Esophagus muscularis mucosa (tissue), 4 donors: ENCODE data around the gene TTI1. TPM values are rescaled to one million over a fixed set of nuclear protein-coding genes. Genes with fewer than 3 reads are reported as not detected.

Experiments used
- DNase-seq: peaks from one replicate; pipeline ENCODE4 v3.0.0-alpha.2; 2017; ENCODE audit errors: extremely low spot score
- H3K27ac ChIP-seq, 4 donors: fragments of 200-600 bp; sonication (generic); replicated peaks in 1 of 4; 1 replicate in 3 of 4; 2 replicates in 1 of 4; pipeline ENCODE4 v1.5.1; 2016 to 2019; ENCODE audit warnings: mild to moderate bottlenecking in 1 of 4
- H3K27me3 ChIP-seq, 4 donors: fragments of 200-600 bp; sonication (generic); one replicate each; pipeline versions ENCODE4 v1.5.1 to v1.6.0; 2016 to 2019
- H3K36me3 ChIP-seq, 4 donors: fragments of 200-600 bp; sonication (generic); one replicate each; pipeline ENCODE4 v1.5.1; 2016 to 2019
- H3K4me1 ChIP-seq, 4 donors: fragments of 200-600 bp; sonication (generic); one replicate each; pipeline ENCODE4 v1.5.1; 2016 to 2019
- H3K4me3 ChIP-seq, 4 donors: fragments of 200-600 bp; sonication (generic); 1 replicate in 2 of 4; 2 replicates in 2 of 4; pipeline ENCODE4 v1.5.1; 2016 to 2019; ENCODE audit warnings: mild to moderate bottlenecking in 4 of 4, moderate library complexity in 1 of 4
- H3K9me3 ChIP-seq, 4 donors: fragments of 200-600 bp; sonication (generic); 1 replicate in 3 of 4; 2 replicates in 1 of 4; pipeline ENCODE4 v1.5.1; 2016 to 2019
- CTCF ChIP-seq, 3 experiments: fragments of 200-600 bp in 2 of 3; fragments of 450-650 bp in 1 of 3; sonication (generic) in 2 of 3; IDR thresholded peaks; one replicate each; pipeline ENCODE4 v1.5.1; 2017 to 2019; ENCODE audit warnings: antibody characterized with exemption in 3 of 3, mild to moderate bottlenecking in 2 of 3, moderate library complexity in 1 of 3
- EP300 ChIP-seq: sonication (generic); formaldehyde crosslinking; IDR thresholded peaks from one replicate; pipeline ENCODE4 v1.6.1; 2017; ENCODE audit warnings: antibody characterized with exemption
- POLR2A ChIP-seq: fragments of 450-650 bp; IDR thresholded peaks from one replicate; pipeline ENCODE4 v1.6.1; 2017; ENCODE audit warnings: antibody characterized with exemption, moderate library complexity, mild to moderate bottlenecking, low read depth
- POLR2AphosphoS5 ChIP-seq, 2 donors: sonication (generic); formaldehyde crosslinking; IDR thresholded peaks; one replicate each; pipeline ENCODE4 v1.6.1; 2017; ENCODE audit warnings: antibody characterized with exemption in 2 of 2
- WGBS: methylation state at CpG from one replicate; pipeline ENCODE4 v1.1.5; 2018; 5-methylcytosine and 5-hydroxymethylcytosine counted together
- intact Hi-C: fragments of 100-400 bp; cut with DNase I; formaldehyde crosslinking; loops from one replicate; pipeline ENCODE4 v1.15.1; 2023
- total RNA-seq, 4 donors: library from RNA; depleted of rRNA; stranded (reverse); fragments of >200 nt; gene quantifications; one replicate each; pipeline versions ENCODE4 v1.1.0 to v1.2.1, GENCODE V29; 2016

Gene TTI1
- total RNA-seq, 4 donors from 2014 or later: 11.3 to 14.3 (median 12.4) TPM

DNA sequence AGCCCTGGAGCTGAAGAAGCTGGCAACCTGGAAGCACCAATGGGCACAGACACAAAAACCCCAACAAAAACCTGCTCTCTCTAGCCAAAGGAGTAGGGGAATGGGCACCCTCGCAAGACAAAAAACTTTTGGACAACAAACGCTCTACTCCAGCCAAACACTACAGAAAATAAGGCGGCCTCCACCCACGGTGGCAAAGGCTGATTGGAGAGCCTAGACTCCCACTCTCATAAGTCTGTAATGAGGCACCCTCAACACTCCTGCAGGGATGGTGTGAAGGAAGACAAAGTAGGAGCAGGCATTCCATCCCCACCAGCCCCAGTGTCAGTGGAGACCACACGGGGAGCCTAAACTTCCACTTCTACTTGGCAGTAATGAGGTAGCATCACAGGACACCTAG is 8.8 kb downstream of the TTI1 start:
- no peaks in the 10 kb centered on the region for H3K27me3 ChIP-seq
- no peak overlapping the region for H3K27ac ChIP-seq
- no peak for TF ChIP-seq POLR2A
- no peak for TF ChIP-seq CTCF (IDR thresholded peaks at IDR 0.05)
- no peak for TF ChIP-seq POLR2AphosphoS5 (IDR thresholded peaks at IDR 0.05)
- no peak for TF ChIP-seq EP300
- intact Hi-C loops: no loop called here
- H3K9me3 ChIP-seq: no peaks in the 10 kb centered on the region
- H3K4me1 ChIP-seq: peaks cover 0 to 6% (median 2%) of the 10 kb centered on the region in 4 donors
- peaks cover 0 to 9% (median 0%) of the 10 kb centered on the region in 4 donors for H3K36me3 ChIP-seq
- WGBS: 76% methylated on average over 4 of the region's 5 CpGs
- no peak overlapping the region for H3K4me3 ChIP-seq
- DNase-seq: no peak

DNA sequence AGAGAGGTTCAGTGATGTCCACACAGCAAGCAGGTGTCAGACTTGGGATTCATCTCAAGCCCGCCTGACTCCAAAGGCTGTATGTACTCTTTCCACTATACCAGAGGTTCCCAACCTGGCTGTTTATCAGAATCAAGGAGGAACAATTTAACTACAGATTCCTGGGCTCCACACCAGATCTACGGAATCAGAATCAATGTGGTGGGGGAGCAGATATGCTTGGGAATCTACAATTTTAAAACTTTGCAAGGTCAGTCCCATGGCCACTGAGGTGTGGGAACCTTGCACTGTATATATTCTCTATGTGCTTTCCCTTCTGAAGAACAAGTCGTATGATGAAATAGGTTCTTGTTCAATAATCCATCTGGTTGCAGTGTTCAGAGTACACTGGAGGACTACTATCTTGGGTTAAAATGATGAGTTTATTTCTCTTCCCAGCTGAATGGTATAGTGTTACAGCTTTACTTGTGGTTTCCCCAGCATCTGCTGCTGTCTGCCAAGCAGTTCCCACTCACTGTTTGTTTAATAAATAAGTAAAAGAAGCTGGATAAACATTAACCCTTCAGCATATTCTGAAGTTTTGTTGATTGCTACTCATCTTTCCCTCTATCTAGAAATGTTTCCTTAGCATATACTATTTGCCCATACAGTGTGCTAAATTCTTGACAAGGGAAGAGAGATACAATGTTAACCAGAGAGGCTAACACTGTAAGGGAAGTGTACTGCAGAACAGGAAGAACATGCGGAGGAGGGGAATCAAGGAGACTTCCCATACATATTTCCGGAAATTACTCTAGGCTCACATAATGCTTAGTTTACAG is 9.9 kb downstream of the TTI1 start:
- Histone ChIP-seq H3K4me3 (no peak overlapping the region), H3K27me3 (no peaks in the 10 kb centered on the region), H3K9me3 (peaks cover 0 to 5% (median 2%) of the 10 kb centered on the region in 4 donors), H3K27ac (no peak overlapping the region), H3K36me3 (peaks cover 0 to 15% (median 6%) of the 10 kb centered on the region in 4 donors), H3K4me1 (peaks cover 0 to 6% (median 0%) of the 10 kb centered on the region in 4 donors)
- TF ChIP-seq POLR2AphosphoS5 (IDR thresholded peaks at IDR 0.05) (no peak), POLR2A (no peak), EP300 (no peak), CTCF (IDR thresholded peaks at IDR 0.05) (no peak)
- no peak for DNase-seq
- intact Hi-C loops: no loop called here
- 72% methylated on average over 5 of the region's 5 CpGs for WGBS

DNA sequence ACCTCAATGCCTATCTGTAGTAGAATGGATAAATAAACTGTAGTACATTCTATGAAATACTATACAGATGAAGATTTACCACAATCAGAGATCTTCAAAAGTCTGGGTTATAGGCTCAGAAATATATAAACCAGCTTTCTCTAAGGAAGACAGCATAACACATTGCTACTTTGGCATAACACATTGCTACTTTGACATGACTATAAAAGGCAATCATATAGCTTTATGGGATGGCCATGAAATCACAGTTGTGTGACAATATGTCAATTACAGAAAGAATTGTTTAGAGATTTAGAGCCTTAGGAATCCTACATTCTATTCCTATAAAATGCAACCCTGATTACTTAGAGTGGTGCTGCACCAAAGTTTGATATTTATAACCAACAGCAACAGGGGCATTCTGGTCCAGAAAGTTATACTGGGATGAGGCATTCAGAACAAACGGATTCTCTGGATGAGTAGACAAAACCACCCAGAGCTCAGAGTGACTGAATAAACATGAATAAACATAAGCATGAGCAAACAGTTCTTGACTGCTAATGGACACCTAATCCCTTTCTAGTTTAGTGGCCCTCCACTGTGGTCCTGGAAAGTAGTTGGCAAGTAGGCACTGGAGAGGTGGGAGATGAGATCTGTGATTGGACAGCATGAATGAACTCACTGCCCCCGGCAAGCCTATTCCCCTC is 12.0 kb downstream of the TTI1 start:
- H3K36me3 ChIP-seq: peaks cover 8 to 29% (median 18%) of the 10 kb centered on the region in 4 donors
- peaks cover 0 to 6% (median 0%) of the 10 kb centered on the region in 4 donors for H3K4me1 ChIP-seq
- H3K4me3 ChIP-seq: no peak overlapping the region
- no peak for DNase-seq
- 63% methylated on average over 2 of the region's 2 CpGs for WGBS
- no peak overlapping the region for H3K27ac ChIP-seq
- H3K27me3 ChIP-seq: no peaks in the 10 kb centered on the region
- TF ChIP-seq POLR2A (no peak), POLR2AphosphoS5 (IDR thresholded peaks at IDR 0.05) (no peak)
- intact Hi-C loops: no loop called here
- H3K9me3 ChIP-seq: peaks cover 0 to 15% (median 5%) of the 10 kb centered on the region in 4 donors

- 97% methylated on average over 2 of the region's 2 CpGs for WGBS
Observed at GRCh38 chr20:38018385-38018784, 14.9 kb downstream of the TTI1 start.

More at GRCh38 chr20:38018385-38018784, 14.9 kb downstream of the TTI1 start:
- Histone ChIP-seq H3K27ac (no peak overlapping the region), H3K27me3 (no peaks in the 10 kb centered on the region), H3K9me3 (peaks cover 0 to 15% (median 5%) of the 10 kb centered on the region in 4 donors), H3K4me3 (no peak overlapping the region), H3K36me3 (peaks cover 13 to 35% (median 22%) of the 10 kb centered on the region in 4 donors), H3K4me1 (peaks cover 0 to 6% (median 0%) of the 10 kb centered on the region in 4 donors)
- no peak for DNase-seq
- TF ChIP-seq EP300: no peak
- TF ChIP-seq POLR2A: no peak
- no peak for TF ChIP-seq POLR2AphosphoS5 (IDR thresholded peaks at IDR 0.05)
- TF ChIP-seq CTCF (IDR thresholded peaks at IDR 0.05): no peak
- intact Hi-C loops: no loop called here
